ENCODE results near the gene RNGTT.

The RNGTT gene

DNA sequence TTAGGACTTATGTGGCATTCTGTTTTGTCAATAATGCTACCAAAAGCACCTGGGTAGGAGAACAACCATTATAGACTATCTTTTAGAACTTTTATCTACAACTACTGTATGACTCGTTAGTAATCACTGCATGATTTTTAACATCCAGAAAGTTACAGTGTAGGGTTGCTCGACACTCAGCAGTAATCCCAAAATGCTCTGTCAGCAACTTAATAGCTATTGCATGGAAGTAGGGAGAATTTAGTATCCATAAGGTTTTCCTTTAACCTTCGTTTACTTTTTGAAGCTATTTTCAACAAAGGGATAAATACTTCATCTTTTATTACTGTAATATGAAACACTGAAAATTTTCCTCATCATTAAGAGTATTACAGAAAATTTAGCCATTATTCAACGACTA is 309.5 kb downstream of the RNGTT start:
- no peak for DNase-seq (ENCODE audit: low read depth)

DNA sequence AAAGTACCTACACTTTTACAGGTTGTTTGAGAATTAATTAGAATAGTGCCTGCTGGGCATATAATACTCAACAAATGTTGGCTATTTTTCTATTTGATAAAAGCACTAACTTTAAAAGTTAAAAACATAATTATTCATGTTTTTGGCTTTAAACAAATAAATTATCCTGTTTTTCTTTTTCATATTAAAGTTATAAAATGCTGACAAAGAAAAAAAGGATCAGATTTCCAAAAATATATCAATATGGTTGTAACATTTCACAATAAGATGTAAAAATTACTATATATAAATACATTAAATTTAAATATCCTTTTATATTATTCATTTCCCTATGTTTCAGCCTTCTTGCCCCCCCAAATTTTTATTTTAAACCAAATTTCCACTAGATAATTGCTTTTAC is 312.0 kb downstream of the RNGTT start:
- DNase-seq (ENCODE audit: low read depth), result no peak

DNA sequence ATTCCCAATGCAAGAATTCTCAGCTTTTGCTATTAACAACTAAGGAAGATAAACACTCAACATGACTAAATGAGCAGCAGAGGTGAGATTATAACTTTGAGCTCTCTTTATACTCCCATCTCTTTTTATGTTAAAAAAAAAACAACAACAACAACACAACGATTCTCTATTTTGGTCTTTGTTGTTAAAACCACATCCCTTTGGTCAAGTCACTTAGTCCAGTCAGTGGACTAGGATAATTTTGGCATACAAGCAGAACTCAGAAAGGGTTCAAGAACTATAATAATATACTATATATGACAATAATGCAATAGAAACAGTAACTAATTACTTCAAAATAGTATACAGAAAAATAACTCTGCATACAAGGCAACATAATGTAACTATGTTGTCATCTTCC is 312.4 kb downstream of the RNGTT start:
- no peak for DNase-seq (ENCODE audit: low read depth)

DNA sequence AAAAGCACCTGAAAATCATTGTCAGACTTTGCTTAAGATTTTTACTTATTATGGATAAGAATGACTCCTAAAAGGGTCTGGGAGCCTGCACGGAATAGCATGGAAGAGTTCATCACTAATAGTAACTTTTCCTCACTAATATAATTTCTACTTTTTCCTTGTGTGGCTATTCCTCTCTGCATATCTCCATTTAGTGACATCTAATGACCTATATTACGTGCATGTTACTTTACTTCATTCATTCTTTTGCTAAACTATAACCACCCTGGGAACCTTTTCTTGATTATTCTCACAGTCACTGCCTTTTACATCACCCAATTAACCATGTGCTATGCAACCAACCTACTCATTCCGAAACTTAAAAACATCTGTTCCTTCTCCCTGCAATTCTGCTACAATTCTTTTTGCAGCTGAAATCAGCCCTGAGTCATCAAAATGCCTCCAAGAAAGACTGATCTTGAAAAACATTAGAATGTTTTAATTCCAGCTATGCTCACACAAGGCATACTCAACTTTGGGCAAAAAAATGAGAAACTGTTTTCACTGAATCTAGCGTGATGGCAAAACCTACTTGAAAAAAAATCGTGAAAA is 313.3 kb downstream of the RNGTT start:
- DNase-seq (ENCODE audit: low read depth), result peak; percentile 71

DNA sequence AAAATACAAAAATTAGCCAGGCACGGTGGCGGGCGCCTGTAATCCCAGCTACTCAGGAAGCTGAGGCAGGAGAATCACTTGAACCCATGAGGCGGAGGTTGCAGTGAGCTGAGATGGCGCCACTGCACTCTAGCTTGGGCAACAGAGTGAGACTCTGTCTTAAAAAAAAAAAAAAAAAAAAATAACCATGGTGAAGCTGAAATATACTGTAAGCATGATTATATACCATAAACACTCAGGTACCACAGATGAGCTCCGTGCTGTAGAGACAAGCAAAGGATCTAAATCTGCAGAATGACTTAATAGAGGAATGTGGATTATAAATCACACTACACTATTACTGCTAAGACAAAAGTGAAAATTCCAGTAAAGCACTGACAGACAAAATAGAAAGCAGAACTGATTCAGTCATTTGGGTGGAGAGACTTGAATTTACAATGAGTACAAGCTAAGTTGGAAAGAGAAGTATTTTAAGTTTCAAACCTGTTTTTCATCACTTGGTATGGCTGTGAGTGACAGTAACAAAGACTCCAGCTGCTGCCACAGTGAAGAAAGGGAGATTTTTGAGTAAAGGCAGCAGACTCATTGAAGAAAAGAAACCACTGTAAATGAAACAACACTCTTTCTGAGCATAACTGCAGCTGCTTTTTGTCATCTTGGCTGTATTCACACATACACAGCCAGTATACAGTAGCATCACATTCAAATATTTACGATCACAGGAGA is 322.1 kb downstream of the RNGTT start:
- no peak for DNase-seq (ENCODE audit: low read depth)

DNA sequence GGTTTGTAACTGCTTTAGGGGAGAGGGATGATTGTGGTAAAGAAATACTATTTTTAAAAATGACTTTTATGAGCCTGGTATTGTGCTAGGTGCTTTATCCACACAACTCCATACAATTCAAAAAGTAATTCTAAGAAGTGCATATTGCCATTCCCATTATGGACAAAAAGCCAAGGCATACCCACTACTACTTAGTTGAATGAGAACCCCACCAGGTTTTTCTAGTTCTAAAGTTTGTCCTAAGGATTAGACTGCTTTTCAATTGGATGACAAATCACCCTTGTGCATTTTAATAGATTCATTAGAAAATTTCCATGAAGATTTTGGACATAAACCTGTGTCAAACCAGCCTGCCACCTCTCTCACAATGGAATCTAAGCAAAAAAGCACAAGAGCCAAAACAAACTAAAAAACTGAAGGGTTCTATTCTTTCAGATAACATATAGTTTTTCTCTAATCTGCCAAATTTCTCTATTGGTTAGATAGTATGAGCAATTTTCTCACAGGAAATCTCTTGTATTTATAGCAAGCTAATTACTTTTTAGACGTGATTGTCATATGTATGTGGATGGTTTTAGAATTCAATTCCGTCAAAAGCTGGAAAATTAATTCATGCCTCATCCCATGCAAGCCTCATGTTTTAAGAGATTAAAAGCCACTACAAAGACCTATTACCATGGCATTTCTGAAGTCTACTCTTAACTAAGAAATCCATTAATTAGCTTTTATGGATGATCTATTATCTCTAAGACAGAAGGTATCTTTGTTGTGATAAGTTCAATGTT is 325.5 kb downstream of the RNGTT start:
- DNase-seq (ENCODE audit: low read depth), result no peak

DNA sequence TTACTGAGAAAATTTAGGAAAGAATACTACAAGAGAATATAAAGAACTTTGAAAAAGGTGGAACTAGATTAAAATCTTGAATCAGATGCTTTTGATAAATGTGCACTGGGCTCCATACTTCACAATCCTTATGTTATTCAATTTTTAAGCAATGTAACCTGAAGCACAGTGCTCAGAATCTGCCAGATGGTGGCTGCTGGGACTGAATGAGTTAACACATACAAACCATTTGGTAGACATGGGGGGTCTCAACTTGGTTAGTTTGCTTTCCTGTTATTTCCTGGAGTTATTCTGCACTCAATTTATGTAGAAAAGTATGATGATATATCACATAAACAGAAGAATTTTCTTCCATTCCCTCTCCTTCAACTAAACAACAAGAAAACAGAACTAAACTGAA is 326.5 kb downstream of the RNGTT start:
- no peak for DNase-seq (ENCODE audit: low read depth)

DNA sequence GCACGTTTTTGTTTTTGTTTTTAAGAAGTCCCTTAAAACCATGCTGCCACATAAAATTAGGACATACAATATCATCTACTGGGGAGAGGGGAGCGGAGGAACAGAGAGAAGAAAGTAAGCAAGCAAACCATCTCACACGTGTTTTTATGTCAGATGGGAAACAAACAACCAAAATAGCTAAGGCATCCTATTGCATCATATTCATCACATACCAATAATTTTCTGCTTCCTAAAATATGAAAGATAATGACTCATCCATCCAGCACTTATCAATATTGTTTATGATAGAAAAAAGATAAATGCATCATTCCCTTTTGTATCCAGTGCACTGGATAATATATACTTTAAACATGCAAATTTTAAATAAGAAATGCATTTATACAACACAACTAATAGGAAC is 329.6 kb downstream of the RNGTT start:
- no peak for DNase-seq (ENCODE audit: low read depth)

DNA sequence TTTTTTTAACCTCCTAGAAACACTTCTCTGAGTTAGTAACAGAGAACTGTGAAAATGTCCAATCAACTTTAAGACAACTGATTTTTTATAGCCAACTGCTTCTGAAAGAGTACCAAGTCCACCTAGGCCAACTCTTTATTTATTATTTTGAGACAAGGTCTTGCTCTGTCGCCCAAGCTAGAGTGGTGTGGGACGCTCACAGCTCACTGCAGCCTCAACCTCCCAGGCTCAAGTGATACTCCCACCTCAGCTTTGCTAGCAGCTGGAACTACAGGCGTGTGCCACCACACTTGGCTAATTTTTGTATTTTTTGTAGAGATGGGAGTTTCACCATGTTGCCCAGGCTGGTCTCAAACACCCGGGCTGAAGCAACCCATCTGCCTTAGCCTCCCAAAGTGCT is 331.6 kb downstream of the RNGTT start:
- no peak for DNase-seq (ENCODE audit: low read depth)

DNA sequence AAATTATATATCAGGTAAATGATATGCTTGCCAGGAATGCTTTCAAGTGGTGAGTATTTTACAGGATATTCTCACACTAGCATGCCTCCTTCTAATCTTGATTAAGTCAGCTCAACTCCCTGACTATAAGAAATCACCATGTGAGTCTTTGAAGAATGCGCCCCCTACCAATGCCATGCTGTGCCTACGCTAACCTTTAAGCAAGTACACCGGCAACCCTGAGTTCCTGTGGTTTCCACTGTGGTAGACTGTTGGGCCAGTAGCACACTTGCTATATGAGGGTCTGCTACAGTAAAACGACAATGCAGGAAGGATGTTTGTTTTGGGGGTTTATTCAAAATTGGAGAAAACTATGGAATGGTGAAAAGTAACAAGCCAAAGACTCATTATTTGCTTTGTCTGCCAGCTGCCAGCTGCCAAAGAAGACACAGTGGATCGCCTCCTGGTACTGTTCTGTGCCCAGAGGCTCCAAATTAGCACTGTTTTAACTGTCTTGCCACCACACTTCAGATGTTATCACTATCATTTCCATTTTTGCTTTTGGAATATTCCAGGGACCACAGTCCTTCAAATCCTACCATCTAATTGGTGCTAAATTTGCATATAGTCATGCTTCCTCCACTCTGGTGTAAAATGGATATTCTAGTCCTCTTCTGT is 333.5 kb downstream of the RNGTT start:
- no peak for DNase-seq (ENCODE audit: low read depth)

DNA sequence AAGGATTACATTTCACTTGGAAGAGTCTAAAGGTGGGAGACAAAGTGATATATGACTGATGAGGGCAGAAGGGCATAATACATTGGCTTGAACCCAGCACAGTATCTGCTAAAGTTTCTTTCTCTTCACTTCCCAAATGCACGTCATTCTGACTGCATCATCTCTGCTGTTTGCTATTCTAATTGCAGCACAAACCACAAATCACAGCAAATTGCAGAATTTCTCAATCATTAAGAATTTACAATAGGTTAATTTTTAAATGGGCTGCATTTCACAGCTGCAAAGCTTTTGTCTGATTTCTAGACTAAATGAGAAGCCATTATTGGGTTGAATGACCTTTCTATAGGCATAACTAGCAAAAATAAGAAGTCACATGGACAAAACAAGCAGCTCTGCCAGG is 337.0 kb downstream of the RNGTT start:
- no peak for DNase-seq (ENCODE audit: low read depth)

DNA sequence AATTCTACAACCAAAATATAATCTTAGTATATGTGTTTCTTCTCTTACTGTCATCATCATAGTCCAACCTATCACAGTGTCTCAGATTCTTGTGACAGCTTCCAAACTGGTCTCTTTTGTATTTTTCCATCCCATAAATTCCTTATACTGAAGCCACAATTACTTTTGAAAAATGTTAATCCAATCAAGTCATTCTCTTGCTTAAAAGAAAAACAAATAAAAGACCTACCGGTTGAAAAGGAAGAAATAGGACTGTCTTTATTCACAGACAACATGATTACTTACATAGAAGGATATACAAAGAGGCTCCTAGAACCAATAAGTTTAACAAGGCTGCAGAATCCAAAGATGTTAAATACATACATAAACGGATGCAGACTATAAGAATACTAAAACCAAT is 339.9 kb downstream of the RNGTT start:
- no peak for DNase-seq (ENCODE audit: low read depth)

DNA sequence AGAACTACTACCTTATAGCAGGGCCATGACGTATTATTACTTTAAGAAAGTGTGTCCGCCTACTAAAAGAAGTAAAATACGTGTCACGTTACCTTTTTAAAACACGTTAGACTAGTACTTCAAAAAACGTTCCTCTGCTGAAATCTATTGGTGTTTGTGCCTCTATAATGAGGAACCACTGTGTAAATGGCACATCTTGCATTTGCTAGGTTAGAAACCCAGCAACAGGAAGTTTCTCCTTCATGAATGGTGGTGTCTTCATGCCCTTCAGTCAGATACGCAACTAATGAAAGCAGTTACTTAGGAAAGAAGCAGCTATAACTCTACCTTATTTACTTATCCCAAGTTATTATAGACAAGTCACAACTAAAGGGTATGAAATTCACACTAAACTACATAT is 343.5 kb downstream of the RNGTT start:
- no peak for DNase-seq (ENCODE audit: low read depth)

DNA sequence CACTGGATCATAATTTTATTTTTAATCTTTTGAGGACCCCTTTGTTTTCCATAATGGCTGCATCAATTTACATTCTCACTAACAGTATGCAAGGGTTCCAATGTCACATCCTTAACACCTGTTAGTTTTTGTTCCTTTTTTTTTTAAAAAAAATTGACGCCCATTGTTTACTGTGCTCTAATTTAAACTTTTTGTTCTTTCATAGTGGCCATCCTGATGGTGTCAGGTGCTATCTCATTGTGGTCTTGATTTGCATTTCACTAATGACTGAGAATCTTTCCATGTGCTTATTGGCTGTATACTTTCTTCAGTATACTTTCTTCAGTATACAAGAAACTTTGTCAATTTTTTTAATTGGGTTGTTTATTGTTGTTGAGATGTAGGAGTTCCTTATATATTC is 347.0 kb downstream of the RNGTT start:
- no peak for DNase-seq (ENCODE audit: low read depth)

DNA sequence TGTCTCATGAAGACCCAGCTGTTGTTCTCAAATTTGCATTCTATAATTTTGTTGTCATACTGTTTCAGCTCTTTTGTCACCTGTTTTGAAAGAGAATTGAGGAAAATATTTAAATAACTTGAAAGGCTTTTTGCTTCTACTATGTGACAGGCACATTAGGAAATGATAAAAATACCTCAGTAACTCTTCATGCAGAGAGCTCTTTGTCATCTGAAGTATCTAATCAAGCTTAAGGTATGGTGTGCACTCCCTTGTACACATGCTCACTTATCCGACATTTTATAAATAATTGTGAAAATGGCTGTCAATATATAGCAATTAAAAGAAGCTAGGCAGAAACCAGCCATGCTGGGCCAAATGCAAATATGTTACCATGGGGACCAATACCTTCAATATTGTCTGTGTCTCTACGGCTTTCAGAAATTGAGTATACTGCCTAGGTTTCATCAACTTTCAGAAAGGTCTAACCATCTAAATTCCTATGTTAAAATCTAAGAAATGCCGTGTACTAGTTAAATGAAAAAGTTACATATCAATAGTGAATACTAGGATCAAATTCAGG is 349.0 kb downstream of the RNGTT start:
- no peak for DNase-seq (ENCODE audit: low read depth)

DNA sequence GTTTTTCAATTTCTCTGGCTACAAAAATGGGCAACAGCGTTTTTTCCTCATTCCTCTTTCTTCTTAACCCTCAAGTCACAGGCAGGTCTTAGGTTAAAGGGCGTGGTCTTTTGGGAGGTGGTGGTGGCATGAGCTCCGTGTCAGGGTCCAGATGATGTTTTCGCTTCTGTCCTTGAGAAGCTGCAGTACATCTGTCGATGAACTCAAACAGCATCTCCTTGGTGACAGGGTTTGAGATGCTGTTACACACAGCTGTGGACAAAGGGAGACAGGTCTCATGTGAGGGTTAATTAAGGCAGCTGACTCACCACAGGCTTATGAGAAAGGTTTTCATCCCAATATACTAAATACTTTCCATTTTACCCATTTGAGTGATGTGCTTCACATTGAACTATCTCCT is 350.8 kb downstream of the RNGTT start:
- DNase-seq (ENCODE audit: low read depth), result no peak

DNA sequence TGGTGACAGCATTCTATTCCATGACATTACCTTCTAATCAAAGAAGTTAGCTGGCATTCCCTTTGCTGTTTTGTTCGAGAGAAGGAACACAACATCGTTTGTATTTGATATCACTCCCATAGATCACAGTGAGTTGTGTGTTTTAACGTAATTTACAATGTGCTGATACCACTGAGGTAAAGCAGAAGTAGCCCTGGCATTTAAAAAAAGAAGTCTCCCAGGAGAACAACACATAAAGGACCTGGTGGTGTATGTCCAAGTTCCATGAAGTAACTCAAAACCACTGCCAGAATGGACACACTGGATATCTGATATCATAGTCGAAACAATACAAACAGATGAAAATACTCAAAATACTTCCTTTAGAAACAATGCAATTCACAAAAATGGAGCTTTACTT is 351.7 kb downstream of the RNGTT start:
- DNase-seq (ENCODE audit: low read depth), result no peak

DNA sequence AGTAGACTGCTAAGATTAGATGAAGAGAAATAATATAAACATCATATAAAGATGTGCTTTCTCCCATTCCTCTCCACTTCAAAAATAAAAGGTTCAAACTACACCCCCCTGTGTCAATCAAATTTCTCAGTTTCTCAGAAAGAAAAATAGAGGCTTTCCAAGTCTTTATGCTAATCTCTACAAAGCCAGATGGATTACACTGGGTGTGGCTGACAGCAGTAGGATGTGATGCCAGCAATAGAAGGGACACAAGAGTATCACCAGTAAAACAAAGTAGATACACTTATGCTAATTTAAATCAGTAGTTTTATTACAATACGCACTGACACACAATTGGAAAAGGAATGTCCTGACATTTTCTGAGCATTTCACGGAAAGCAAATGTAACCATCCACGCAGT is 353.4 kb downstream of the RNGTT start:
- DNase-seq (ENCODE audit: low read depth), result no peak

DNA sequence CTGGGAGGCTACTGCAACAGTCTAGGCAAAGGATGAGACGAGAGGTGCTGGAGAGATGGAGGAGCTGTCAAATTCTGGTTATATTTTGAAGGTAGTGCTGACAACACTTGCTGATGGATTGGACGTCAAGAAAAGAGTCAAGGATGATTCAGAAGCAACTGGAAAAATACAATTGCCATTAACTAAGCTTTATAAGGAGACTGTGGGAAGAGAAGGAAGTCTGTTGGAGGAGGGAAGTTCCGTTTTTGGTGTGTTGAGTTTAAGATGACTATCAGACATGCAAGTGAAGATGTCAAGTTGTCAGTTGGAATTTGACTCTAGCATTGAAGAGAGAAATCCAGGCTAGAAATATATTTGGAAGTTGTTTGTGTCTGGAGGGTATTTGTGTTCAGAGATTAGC is 358.1 kb downstream of the RNGTT start:
- DNase-seq (ENCODE audit: low read depth), result no peak

DNA sequence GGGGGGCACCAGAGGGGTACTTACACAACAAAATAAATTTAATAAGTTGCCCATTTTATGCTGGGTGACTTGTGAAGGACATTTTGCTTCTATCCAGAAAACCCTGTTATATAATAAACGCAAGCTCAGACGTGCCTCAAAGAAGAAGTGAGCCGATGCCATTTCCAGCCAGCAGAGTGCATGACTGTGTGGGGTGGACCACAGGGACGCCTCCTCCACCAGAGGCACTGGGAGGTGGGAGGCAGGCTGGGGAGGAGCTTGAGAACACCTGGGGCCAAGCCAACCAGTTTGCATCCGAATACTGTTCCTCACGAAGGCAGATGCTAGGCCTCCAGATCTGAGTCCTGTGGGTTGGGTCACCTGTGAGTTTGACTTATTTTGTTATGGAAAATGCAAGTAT is 363.8 kb downstream of the RNGTT start:
- DNase-seq (ENCODE audit: low read depth), result no peak

DNA sequence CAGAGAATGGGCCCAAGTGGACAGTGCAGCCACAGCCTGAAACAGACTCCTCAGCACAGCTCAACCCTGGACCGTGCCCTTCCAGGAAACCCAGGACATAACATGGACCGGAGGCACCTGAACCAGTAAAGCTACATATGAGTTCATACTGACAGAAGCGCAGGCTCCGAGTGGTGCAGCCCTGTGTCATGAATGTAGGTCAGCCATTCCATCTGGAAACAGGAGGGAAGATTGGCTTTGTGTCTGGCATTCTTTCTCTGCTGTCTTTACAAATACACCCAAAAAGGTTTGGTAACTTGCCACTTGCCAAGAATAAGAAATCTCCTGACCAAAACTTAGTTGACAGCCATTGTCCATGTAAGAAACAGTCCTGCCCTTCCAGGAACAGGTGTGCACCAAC is 366.6 kb downstream of the RNGTT start:
- no peak for DNase-seq (ENCODE audit: low read depth)

DNA sequence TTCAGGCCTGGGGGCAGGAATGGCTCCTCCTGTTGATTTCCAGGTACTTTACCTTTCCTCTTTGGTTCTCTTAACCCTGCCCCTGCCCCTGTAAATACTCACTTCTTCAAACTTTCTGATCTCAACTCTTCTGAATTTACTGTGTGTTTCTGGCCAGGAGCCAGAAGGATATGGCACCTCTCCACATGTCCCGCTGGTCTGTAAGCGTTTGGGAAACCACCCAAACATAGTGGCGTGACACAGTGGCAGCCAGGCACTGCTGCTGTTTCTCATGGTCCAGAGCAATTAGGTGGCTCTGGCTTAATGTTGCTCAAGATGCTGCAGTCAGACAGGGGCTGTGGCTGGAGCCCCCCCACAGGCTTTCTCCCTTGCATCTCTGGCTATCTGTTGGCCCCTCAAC is 374.5 kb downstream of the RNGTT start:
- DNase-seq (ENCODE audit: low read depth), result no peak

DNA sequence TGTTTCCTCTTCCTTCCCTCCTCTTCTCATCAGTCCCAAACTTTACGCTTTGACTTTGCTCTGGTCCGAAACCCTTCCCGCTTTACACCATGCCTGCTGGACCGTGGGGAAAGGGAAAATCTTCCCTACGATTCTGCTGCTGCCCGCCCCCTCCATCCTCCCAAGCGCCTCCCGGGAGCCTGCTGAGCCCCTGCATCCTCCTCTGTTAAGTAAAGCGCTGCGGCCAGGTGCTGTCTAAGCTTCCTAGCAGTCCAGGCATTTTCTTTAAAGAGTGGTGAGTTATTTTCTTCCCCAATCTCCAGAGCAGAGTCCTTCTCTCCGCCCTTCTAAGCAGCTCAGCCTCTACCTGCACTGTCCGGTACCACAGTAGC is 376.3 kb downstream of the RNGTT start:
- DNase-seq (ENCODE audit: low read depth), result no peak

Data from GM04503 (cell line).